WERI-Rb-1 (cell line): ENCODE data around the gene C8A.

Experiments used
- DNase-seq: peaks from one replicate; pipeline ENCODE4 v3.0.0-alpha.2; 2020
- H3K27ac ChIP-seq: fragments of 250-450 bp; sonication (Bioruptor Pico); 2 replicates; pipeline ENCODE4 v1.5.1; 2020; ENCODE audit warnings: mild to moderate bottlenecking, moderate library complexity
- H3K27me3 ChIP-seq: fragments of 250-450 bp; sonication (Bioruptor Pico); 2 replicates; pipeline ENCODE4 v1.5.1; 2021; ENCODE audit warnings: mild to moderate bottlenecking, low read depth, moderate library complexity; ENCODE audit not compliant: insufficient read depth, severe bottlenecking
- H3K36me3 ChIP-seq: fragments of 250-450 bp; sonication (Bioruptor Pico); 2 replicates; pipeline ENCODE4 v1.5.1; 2020; ENCODE audit warnings: mild to moderate bottlenecking, moderate library complexity
- H3K4me3 ChIP-seq: 2 replicates; pipeline ENCODE4 v1.5.1; 2011; ENCODE audit warnings: low read depth, mild to moderate bottlenecking, control low read depth, low read length
- H3K9me3 ChIP-seq: fragments of 250-450 bp; sonication (Bioruptor Pico); 2 replicates; pipeline ENCODE4 v1.5.1; 2021; ENCODE audit warnings: mild to moderate bottlenecking, moderate library complexity; ENCODE audit not compliant: severe bottlenecking
- CTCF ChIP-seq: IDR thresholded peaks from 2 replicates; pipeline ENCODE4 v1.5.1; 2011; ENCODE audit warnings: low read depth, mild to moderate bottlenecking, control low read depth, inconsistent platforms, low read length

C8A gene

GRCh38 chr1:56833088-56833487 lies 21.5 kb upstream of the C8A start:
- no peaks in the 10 kb centered on the region for H3K36me3 ChIP-seq
- no peak for TF ChIP-seq CTCF
- no peak overlapping the region for H3K27ac ChIP-seq
- H3K9me3 ChIP-seq = no peaks in the 10 kb centered on the region
- H3K27me3 ChIP-seq = no peaks in the 10 kb centered on the region
- DNase-seq = no peak
- no peak overlapping the region for H3K4me3 ChIP-seq

GRCh38 chr1:56834137-56834900 lies 20.3 kb upstream of the C8A start:
- no peak overlapping the region for H3K4me3 ChIP-seq
- H3K36me3 ChIP-seq = no peaks in the 10 kb centered on the region
- TF ChIP-seq CTCF = no peak
- no peak overlapping the region for H3K27ac ChIP-seq
- DNase-seq = no peak
- H3K9me3 ChIP-seq = no peaks in the 10 kb centered on the region
- no peaks in the 10 kb centered on the region for H3K27me3 ChIP-seq

DNA sequence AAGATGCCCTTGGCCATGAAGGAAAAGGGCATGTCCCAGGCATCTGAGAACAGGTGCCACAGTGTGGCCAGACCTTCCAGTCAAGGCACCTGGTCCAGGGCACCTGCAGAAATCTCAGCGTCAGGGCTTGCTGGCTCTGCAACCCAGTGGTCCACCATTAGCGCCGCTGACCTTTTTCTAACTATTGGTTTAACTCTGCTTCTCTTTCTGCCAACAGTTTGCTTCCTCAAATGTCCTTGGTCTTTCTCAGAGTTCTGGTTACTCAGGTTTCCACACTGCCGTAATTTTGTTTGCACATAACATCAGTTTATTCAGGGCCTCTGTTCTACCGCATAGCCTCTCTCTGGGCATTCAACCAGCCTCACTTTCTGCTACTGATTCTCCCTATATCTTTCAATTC lies 18.9 kb upstream of the C8A start:
- no peaks in the 10 kb centered on the region for H3K9me3 ChIP-seq
- no peak overlapping the region for H3K27ac ChIP-seq
- H3K27me3 ChIP-seq = no peaks in the 10 kb centered on the region
- no peak overlapping the region for H3K4me3 ChIP-seq
- no peak for DNase-seq
- no peak for TF ChIP-seq CTCF
- no peaks in the 10 kb centered on the region for H3K36me3 ChIP-seq

- Histone ChIP-seq H3K4me3 (no peak overlapping the region), H3K36me3 (no peaks in the 10 kb centered on the region), H3K9me3 (no peaks in the 10 kb centered on the region), H3K27ac (no peak overlapping the region), H3K27me3 (no peaks in the 10 kb centered on the region)
- DNase-seq = no peak
- TF ChIP-seq CTCF = no peak
Measured at GRCh38 chr1:56836359-56836758, 18.2 kb upstream of the C8A start.

GRCh38 chr1:56837244-56837939 lies 17.2 kb upstream of the C8A start:
- no peak for TF ChIP-seq CTCF
- Histone ChIP-seq H3K27ac (no peak overlapping the region), H3K36me3 (no peaks in the 10 kb centered on the region), H3K9me3 (no peaks in the 10 kb centered on the region), H3K27me3 (no peaks in the 10 kb centered on the region), H3K4me3 (no peak overlapping the region)
- DNase-seq = no peak
